Tongue (tissue), 3 donors: ENCODE data around the gene EIF4G2. TPM values are rescaled to one million over a fixed set of nuclear protein-coding genes. Genes with fewer than 3 reads are reported as not detected.

Experiments used
- DNase-seq: peaks from one replicate; pipeline ENCODE4 v3.0.0-alpha.2; 2015
- small RNA-seq: library from RNA; depleted of rRNA; stranded (forward); fragments of <200 nt; gene quantifications from one replicate; pipeline ENCODE3, GENCODE V24; 2014; ENCODE audit warnings: low replicate concordance
- total RNA-seq: library from RNA; depleted of rRNA; stranded (reverse); fragments of >200 nt; gene quantifications from one replicate; pipeline ENCODE4 v1.2.3, GENCODE V29; 2014

Gene EIF4G2
- total RNA-seq, 1 donor from 2014 or later, result 632 TPM

GRCh38 chr11:10771457-10771856, 37.3 kb downstream of the EIF4G2 start:
- no peak for DNase-seq

- DNase-seq, result peak; percentile 72
Observed at GRCh38 chr11:10770626-10771254, 38.0 kb downstream of the EIF4G2 start.

GRCh38 chr11:10764412-10764811, 44.3 kb downstream of the EIF4G2 start:
- no peak for DNase-seq

- no peak for DNase-seq
Observed at GRCh38 chr11:10763766-10764165, 45.0 kb downstream of the EIF4G2 start.

GRCh38 chr11:10762913-10763421, 45.8 kb downstream of the EIF4G2 start:
- no peak for DNase-seq

- no peak for DNase-seq
Observed at GRCh38 chr11:10762185-10762584, 46.5 kb downstream of the EIF4G2 start.

GRCh38 chr11:10761085-10761698, 47.5 kb downstream of the EIF4G2 start:
- DNase-seq, result no peak

GRCh38 chr11:10758957-10759356, 49.8 kb downstream of the EIF4G2 start:
- DNase-seq, result no peak

GRCh38 chr11:10752486-10752885, 56.2 kb downstream of the EIF4G2 start:
- no peak for DNase-seq

GRCh38 chr11:10752061-10752460, 56.7 kb downstream of the EIF4G2 start:
- DNase-seq, result no peak

- DNase-seq, result no peak
Observed at GRCh38 chr11:10751581-10751940, 57.2 kb downstream of the EIF4G2 start.

- peak; percentile 96 for DNase-seq
Observed at GRCh38 chr11:10750838-10751580, 57.7 kb downstream of the EIF4G2 start, which contains the start of gene CTR9. TSS of gene CTR9 (plus strand) at chr11:10751246. CDS start at chr11:10751413, 167 bp downstream.

GRCh38 chr11:10749476-10749875, 59.2 kb downstream of the EIF4G2 start:
- DNase-seq, result no peak

GRCh38 chr11:10747733-10748132, 61.0 kb downstream of the EIF4G2 start:
- no peak for DNase-seq

Small RNA genes within 50 kb of the gene (small RNA-seq; reads per million reads assigned to genes)
- gene SNORD97, result not detected

Other genes with a start within 250 kb of the EIF4G2 start
- gene LYVE1, start 240.3 kb downstream of the EIF4G2 start, total RNA-seq, result 22.3 TPM
- 6.5 TPM for gene IRAG1, start 115.2 kb downstream of the EIF4G2 start, total RNA-seq
- gene CTR9, start 57.7 kb downstream of the EIF4G2 start, total RNA-seq, result 27.5 TPM
- 48.9 TPM for gene ZBED5, start 49.1 kb upstream of the EIF4G2 start, total RNA-seq